Loucy (cell line): Measurements from ENCODE around the gene TM9SF3.

Experiments used
- CTCF ChIP-seq: fragments of 200-600 bp; sonication (generic); conservative IDR thresholded peaks from 2 replicates; pipeline ENCODE4 v1.5.1; 2014; ENCODE audit warnings: mild to moderate bottlenecking, antibody characterized with exemption, low read length
- EZH2phosphoT487 ChIP-seq: fragments of 200-600 bp; IDR thresholded peaks from 2 replicates; pipeline ENCODE4 v1.6.1; 2018; ENCODE audit warnings: antibody characterized with exemption, mild to moderate bottlenecking, moderate library complexity, borderline replicate concordance

DNA sequence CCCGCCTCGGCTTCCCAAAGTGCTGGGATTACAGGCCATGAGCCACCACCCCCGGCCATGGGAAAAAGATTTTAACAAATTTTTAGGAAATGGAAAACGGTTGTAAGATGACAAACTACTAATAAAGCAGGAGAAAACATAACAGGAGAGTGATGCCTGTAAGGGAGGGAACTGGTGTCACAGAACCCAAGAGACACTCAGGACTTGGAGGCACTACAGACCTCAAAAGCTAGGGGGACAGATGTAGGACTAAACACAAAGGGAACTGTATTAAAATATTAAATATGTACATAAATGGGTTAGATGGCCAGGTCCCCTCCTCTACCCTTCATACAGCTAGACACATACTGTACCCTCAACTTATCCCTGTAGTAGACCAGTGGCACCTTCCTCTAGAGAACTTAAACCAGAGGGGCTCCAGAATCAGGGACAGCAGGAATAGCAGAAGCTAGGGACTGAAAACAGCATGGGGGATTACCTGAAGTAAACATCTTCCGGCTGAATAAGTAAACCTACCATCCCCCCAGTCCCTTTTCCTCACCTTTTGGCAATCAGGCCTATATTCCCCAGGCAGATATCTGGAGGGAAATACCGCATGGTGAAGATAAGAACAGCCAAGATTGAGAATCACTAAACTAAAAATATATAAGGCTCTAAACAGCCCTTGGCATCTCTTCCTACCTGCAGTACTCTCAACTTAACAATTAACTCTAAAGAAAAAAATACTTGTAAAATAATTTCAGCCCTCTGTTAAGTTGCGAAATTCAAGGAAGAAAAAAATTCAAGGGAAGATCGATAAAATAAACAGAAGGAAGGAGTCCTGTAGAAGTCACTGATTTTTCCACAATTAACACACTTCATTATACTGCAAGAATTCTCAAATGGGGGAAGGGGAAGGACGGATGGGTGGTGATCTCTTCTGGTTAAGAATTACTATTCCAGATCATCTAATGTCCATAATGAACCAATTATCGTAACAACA is 15.5 kb downstream of the TM9SF3 start:
- TF ChIP-seq CTCF (no peak), EZH2phosphoT487 (no peak)
